ENCODE results near the gene ANKRD2.

DNA sequence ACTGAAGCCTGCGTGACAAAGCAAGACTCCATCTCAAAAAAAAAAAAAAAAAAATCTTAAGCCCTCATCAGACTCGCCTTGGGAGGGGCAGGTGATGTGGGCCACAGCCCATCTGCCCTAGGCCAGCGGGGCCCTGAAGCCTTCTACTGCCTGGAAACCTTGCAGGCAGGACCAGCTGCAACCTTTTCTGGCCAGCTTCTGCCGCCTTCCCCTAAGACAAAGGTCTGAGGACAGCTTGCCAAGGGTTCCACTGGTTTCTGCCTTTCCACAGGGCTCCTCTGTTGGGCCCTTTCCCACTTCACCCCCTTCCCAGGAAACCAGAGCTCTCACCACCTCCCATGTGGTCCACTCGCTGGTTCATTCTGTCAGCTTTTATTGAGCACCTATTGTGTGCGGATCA, 38.7 kb upstream of the ANKRD2 start:
- TF ChIP-seq SUZ12 (IDR thresholded peaks at IDR 0.05) (no peak), HDGF (IDR thresholded peaks at IDR 0.05; ENCODE audit: borderline replicate concordance) (no peak), NFRKB (IDR thresholded peaks at IDR 0.05) (no peak), CTBP1 (IDR thresholded peaks at IDR 0.05; ENCODE audit: borderline replicate concordance) (no peak)
